BLaER1 treated with 17β-estradiol and CSF1 and Interleukin-3, amounts not matched to agents 10 nM and 100 nM (cell line): ENCODE data around the gene PLIN3.
"Not testable (repeated sequence)": the region's sequence is repeated elsewhere in the genome, so short reads cannot be mapped to it uniquely, and the experiment has no call there.

Experiments
- H3K27ac ChIP-seq, 11 experiments: shearing (Covaris generic); formaldehyde crosslinking; 2 replicates each; pipeline ENCODE4 v1.8.1; 2022
- H3K27me3 ChIP-seq, 11 experiments: shearing (Covaris generic); formaldehyde crosslinking; 2 replicates each; pipeline ENCODE4 v1.8.1; 2022
- H3K36me3 ChIP-seq, 11 experiments: shearing (Covaris generic); formaldehyde crosslinking; 2 replicates each; pipeline ENCODE4 v1.8.1; 2022
- H3K4me1 ChIP-seq, 10 experiments: shearing (Covaris generic); formaldehyde crosslinking; 2 replicates each; pipeline ENCODE4 v1.8.1; 2022
- H3K4me2 ChIP-seq, 11 experiments: shearing (Covaris generic); formaldehyde crosslinking; 2 replicates each; pipeline ENCODE4 v1.8.1; 2022
- H3K4me3 ChIP-seq, 10 experiments: shearing (Covaris generic); formaldehyde crosslinking; 2 replicates each; pipeline ENCODE4 v1.8.1; 2022
- H3K9ac ChIP-seq, 11 experiments: shearing (Covaris generic); formaldehyde crosslinking; 2 replicates each; pipeline ENCODE4 v1.8.1; 2022
- H3K9me3 ChIP-seq, 11 experiments: shearing (Covaris generic); formaldehyde crosslinking; replicated peaks in 1 of 11; 2 replicates each; pipeline ENCODE4 v1.8.1; 2022
- H4K20me1 ChIP-seq, 11 experiments: shearing (Covaris generic); formaldehyde crosslinking; 2 replicates each; pipeline ENCODE4 v1.8.1; 2022
- Cebpa-rat ChIP-seq, 11 experiments: shearing (Covaris generic); IDR thresholded peaks; 2 replicates each; pipeline ENCODE4 v1.8.1; 2022

The PLIN3 gene

DNA sequence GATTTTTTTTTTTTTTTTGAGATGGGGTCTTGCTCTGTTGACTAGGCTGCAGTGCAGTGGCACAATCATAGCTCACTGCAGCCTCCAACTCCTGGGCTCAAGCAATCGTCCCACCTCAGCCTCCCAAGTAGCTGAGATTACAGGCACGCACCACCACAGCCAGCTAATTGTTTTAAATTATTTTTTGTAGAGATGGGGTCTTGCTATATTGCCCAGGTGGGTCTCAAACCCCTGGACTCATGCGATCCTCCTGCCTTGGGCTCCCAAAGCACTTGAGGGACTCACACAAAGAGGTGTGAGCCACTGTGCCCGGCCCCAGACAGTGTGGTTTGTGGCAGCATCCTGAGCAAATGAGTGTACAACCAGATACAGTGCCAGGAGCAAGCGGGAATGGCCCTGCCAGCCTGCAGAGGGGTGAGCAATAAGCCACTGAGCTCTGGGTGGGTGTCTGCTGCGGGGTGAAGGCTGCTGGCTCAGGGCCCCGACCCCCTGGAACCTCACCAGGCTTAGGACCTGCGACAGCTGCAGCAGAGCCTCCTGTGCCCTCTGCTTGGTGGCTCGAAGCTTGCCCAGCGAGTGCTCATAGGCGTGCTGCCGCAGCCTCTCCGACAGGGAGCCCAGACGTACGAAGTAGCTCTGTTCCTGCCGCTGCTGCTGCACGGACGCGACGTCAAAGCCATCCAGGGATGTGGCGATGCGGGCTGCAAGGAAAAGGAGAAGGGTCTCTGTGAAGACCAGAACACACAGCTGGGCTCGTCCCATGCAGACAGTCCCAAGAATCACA lies 20.1 kb downstream of the PLIN3 start:
- Histone ChIP-seq H3K4me2 (no peak overlapping the region), H3K4me3 (no peak overlapping the region), H3K9ac (no peak overlapping the region), H3K4me1 (peaks cover 0 to 29% (median 11%) of the 10 kb centered on the region in 10 experiments; a peak in 15 of 20 replicates), H3K9me3 (no peaks in the 10 kb centered on the region), H3K27ac (no peak overlapping the region), H3K36me3 (peaks cover 91 to 100% (median 98%) of the 10 kb centered on the region in 11 experiments), H4K20me1 (peaks cover 0 to 63% (median 6%) of the 10 kb centered on the region in 11 experiments; a peak in 12 of 22 replicates), H3K27me3 (no peaks in the 10 kb centered on the region)
- no peak for TF ChIP-seq Cebpa-rat (IDR thresholded peaks at IDR 0.05)

DNA sequence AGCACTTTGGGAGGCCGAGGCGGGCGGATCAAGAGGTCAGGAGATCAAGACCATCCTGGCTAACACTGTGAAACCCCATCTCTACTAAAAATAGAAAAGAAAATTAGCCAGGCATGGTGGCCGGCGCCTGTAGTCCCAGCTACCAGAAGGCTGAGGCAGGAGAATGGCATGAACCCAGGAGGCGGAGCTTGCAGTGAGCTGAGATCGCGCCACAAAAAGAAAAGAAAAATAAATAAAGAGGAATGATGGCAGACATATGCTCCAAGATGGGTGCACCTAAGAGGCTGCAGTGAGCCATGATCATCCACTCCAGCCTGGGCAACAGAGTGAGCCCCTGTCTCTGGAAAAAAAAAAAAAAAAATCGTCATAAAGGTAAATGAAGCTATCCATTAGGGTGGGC lies 21.5 kb downstream of the PLIN3 start:
- peaks cover 4 to 15% (median 8%) of the 10 kb centered on the region in 10 experiments; a peak in 17 of 20 replicates for H3K4me1 ChIP-seq
- not testable (repeated sequence) for H3K4me2 ChIP-seq, H3K9ac ChIP-seq, H3K9me3 ChIP-seq, H3K4me3 ChIP-seq, H3K27me3 ChIP-seq, H3K27ac ChIP-seq
- peaks cover 93 to 100% (median 98%) of the 10 kb centered on the region in 11 experiments for H3K36me3 ChIP-seq
- peaks cover 0 to 55% (median 0%) of the 10 kb centered on the region in 11 experiments; a peak in 6 of 22 replicates for H4K20me1 ChIP-seq

DNA sequence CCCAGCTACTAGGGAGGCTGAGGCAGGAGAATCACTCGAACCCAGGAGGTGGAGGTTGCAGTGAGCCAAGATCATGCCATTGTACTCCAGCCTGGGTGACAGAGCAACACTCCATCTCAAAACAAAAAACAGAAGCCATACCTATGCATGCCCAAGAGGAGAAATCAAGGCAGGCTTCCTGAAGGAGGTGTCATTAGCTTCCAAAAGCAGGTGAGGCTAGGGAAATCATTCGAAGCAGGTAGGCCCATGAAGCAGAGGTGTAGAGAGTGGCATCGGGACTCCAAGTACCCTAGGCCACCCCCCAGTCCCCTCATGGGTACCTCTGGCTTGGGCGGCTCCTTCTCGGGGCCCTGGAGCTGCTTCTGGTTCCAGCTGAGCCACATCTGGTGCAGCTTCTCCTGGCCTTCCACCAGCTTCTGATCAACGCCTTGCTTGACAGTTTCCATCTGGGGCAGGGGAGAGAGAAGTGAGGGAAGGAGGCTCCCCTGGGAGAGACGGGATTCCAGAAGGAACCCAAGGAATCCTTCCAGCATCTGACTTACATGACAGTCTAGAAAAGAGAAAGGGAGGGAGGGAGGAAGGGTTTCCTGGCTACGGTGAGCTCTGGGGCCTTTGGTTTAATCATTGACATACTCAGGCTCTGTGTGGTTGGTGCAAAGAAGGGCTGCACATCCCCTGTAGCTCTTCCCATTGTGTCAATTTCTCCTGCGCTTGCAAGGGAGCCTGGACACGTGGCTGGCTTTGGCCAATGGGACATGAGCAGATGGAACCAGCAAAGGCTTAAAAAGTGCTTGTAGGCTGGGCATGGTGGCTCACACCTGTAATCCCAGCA lies 22.9 kb downstream of the PLIN3 start:
- Histone ChIP-seq H3K9me3 (no peaks in the 10 kb centered on the region), H4K20me1 (peaks cover 0 to 50% (median 0%) of the 10 kb centered on the region in 11 experiments; a peak in 6 of 22 replicates), H3K9ac (no peak overlapping the region), H3K4me1 (peaks cover 0 to 15% (median 6%) of the 10 kb centered on the region in 10 experiments; a peak in 15 of 20 replicates), H3K36me3 (peaks cover 92 to 100% (median 97%) of the 10 kb centered on the region in 11 experiments), H3K4me2 (no peak overlapping the region), H3K27ac (peak overlapping the region in 3 of 11 experiments; percentile 5 to 40 (median 32); a peak in 5 of 22 replicates), H3K27me3 (no peaks in the 10 kb centered on the region), H3K4me3 (no peak overlapping the region)
- TF ChIP-seq Cebpa-rat (IDR thresholded peaks at IDR 0.05) = no peak

DNA sequence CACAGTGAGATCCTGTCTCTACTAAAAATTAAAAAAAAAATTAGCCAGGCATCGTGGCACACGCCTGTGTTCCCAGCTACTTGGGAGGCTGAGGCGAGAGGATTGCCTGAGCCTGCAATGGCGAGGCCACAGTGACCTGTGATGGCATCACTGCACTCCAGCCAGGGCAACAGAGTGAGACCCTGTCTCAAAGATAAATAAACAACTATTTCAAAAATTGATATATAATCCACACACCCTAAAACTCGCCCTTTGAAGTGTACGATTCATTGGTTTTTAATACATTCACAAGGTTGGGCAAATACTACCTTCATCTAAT lies 23.9 kb downstream of the PLIN3 start:
- H3K4me3 ChIP-seq = no peak overlapping the region
- no peak overlapping the region for H3K4me2 ChIP-seq
- no peaks in the 10 kb centered on the region for H3K9me3 ChIP-seq
- H3K27me3 ChIP-seq = no peaks in the 10 kb centered on the region
- peaks cover 0 to 43% (median 0%) of the 10 kb centered on the region in 11 experiments; a peak in 6 of 22 replicates for H4K20me1 ChIP-seq
- peaks cover 0 to 15% (median 5%) of the 10 kb centered on the region in 10 experiments; a peak in 11 of 20 replicates for H3K4me1 ChIP-seq
- H3K36me3 ChIP-seq = peaks cover 93 to 100% (median 98%) of the 10 kb centered on the region in 11 experiments
- TF ChIP-seq Cebpa-rat (IDR thresholded peaks at IDR 0.05) = no peak
- H3K9ac ChIP-seq = no peak overlapping the region
- no peak overlapping the region for H3K27ac ChIP-seq

DNA sequence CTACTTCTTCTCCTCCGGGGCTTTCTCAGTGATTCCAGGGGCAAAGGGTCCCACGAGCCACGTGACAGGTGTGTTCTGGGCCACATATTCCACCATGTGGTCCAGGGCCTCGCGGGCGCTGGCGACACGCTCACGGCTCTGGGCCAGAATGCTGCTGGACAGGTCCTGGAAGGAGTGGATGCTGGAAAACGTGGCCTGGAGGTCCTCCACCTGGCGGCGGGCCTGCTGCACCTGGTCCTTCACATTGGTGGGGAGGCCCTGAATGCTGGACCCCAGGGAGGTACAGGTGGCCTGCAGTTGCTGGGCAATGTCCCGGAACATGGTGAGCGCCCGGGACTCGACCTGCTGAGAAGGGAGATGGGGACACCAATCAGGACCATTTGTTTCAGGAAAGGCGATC lies 28.3 kb downstream of the PLIN3 start:
- Histone ChIP-seq H4K20me1 (peaks cover 0 to 18% (median 0%) of the 10 kb centered on the region in 11 experiments; a peak in 4 of 22 replicates), H3K36me3 (peaks cover 61 to 77% (median 72%) of the 10 kb centered on the region in 11 experiments), H3K9ac (no peak overlapping the region), H3K27ac (no peak overlapping the region), H3K4me3 (no peak overlapping the region), H3K4me2 (no peak overlapping the region), H3K4me1 (peaks cover 0 to 22% (median 9%) of the 10 kb centered on the region in 10 experiments; a peak in 13 of 20 replicates), H3K9me3 (no peaks in the 10 kb centered on the region), H3K27me3 (no peaks in the 10 kb centered on the region)
- no peak for TF ChIP-seq Cebpa-rat (IDR thresholded peaks at IDR 0.05)

DNA sequence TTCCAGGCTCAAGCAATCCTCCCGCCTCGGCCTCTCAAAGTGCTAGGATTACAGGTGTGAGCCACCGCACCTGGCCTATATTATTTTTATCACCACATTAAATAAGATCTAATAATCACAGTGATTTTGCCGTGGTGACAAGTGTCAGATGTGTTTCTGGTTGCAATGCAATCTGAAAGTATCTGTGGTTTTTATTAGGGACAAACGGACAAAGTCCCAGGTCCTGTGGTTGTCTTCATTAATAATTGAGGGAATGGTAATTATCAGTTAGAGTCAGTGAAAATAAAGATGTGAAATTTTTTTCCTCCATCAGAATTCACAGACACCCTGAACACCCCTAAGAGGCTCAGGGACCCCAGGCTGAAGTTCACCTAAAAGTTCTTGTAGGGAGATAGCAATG lies 34.7 kb downstream of the PLIN3 start:
- H3K4me1 ChIP-seq = peaks cover 30 to 51% (median 40%) of the 10 kb centered on the region in 10 experiments
- no peaks in the 10 kb centered on the region for H3K9me3 ChIP-seq
- no peak overlapping the region for H3K27ac ChIP-seq
- H3K36me3 ChIP-seq = peaks cover 2 to 18% (median 10%) of the 10 kb centered on the region in 11 experiments
- no peaks in the 10 kb centered on the region for H3K27me3 ChIP-seq
- H3K4me2 ChIP-seq = peak overlapping the region in 6 of 11 experiments; percentile 80 to 98 (median 91); a peak in 4 of 22 replicates
- H3K9ac ChIP-seq = no peak overlapping the region
- H3K4me3 ChIP-seq = no peak overlapping the region
- TF ChIP-seq Cebpa-rat (IDR thresholded peaks at IDR 0.05) = no peak
- peaks cover 3 to 32% (median 21%) of the 10 kb centered on the region in 11 experiments; a peak in 14 of 22 replicates for H4K20me1 ChIP-seq

DNA sequence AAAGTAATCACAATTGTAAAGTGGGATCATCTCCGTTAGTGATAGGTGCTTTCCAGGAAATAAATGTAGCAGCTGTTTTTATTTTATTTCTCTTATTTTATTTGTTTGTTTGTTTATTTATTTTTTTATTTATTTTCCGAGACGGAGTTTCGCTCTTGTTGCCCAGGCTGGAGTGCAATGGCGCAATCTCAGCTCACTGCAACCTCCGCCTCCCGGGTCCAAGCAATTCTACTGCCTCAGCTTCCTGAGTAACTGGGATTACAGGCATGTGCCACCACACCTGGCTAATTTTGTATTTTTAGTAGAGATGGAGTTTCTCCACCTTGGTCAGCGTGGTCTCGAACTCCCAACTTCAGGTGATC lies 35.5 kb downstream of the PLIN3 start:
- H3K9me3 ChIP-seq, H3K27me3 ChIP-seq: not testable (repeated sequence)
- H3K36me3 ChIP-seq = peaks cover 0 to 14% (median 2%) of the 10 kb centered on the region in 11 experiments; a peak in 9 of 22 replicates
- H4K20me1 ChIP-seq = peaks cover 3 to 40% (median 21%) of the 10 kb centered on the region in 11 experiments; a peak in 14 of 22 replicates
- H3K4me2 ChIP-seq = peak overlapping the region; percentile 80 to 100 (median 90)
- peaks cover 30 to 48% (median 38%) of the 10 kb centered on the region in 10 experiments for H3K4me1 ChIP-seq
- H3K9ac ChIP-seq = peak overlapping the region; percentile 79 to 95 (median 89)
- peak in 4 of 11 experiments; percentile 18 to 63 (median 24); a peak in 4 of 22 replicates for TF ChIP-seq Cebpa-rat (IDR thresholded peaks at IDR 0.05)
- H3K27ac ChIP-seq = peak overlapping the region; percentile 80 to 93 (median 84); a peak in 21 of 22 replicates
- H3K4me3 ChIP-seq = peak overlapping the region; percentile 80 to 98 (median 88)

DNA sequence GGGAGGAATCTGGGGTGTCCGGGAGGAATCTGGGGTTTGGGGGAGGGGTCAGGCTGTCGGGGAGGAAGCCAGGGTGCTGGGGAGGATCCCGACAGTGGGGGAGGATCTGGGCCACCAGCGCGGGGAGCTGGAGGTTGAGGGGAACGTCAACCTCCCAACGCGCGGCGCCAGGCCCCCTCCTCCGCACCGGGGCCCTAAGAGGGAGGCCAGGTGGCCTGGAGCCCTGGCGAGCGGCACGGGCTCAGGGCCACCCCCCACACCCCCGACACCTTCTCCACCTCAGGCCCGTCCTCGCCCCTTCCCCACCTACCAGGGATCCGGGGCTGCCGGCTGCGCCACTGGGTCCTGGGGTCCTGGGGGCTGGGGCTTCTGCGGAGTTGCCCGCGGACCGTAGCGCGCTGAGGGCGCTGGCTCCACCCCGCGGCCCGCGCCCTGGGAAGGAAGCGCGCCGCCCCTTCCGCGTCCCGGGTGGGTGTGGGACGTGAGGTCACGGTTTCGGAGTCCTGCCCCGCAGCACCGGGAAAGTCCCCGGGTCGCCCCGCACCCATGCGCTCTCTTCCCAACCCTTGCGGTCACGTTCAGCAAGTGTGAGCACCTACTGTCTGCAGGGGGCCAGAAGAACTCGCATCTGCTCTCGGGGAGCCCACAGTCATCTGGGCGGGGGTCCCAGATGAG lies 36.0 kb downstream of the PLIN3 start, which contains the start of gene TICAM1:
TICAM1 (minus strand) TSS at position 409 of the 675 bp plus-strand sequence. CDS start 13,335 bp downstream, outside the sequence.
- peaks cover 0 to 13% (median 0%) of the 10 kb centered on the region in 11 experiments; a peak in 3 of 22 replicates for H3K36me3 ChIP-seq
- peaks cover 3 to 45% (median 21%) of the 10 kb centered on the region in 11 experiments; a peak in 14 of 22 replicates for H4K20me1 ChIP-seq
- peaks cover 30 to 48% (median 38%) of the 10 kb centered on the region in 10 experiments for H3K4me1 ChIP-seq
- H3K27me3 ChIP-seq = no peaks in the 10 kb centered on the region
- H3K4me2 ChIP-seq = peak within 1 kb of the TSS; percentile 80 to 100 (median 90)
- H3K9ac ChIP-seq = peak within 1 kb of the TSS; percentile 79 to 95 (median 89)
- H3K27ac ChIP-seq = peak within 1 kb of the TSS; percentile 80 to 93 (median 84)
- TF ChIP-seq Cebpa-rat (IDR thresholded peaks at IDR 0.05) = no peak
- no peaks in the 10 kb centered on the region for H3K9me3 ChIP-seq
- H3K4me3 ChIP-seq = peak within 1 kb of the TSS; percentile 80 to 98 (median 88)
